Measurements from ENCODE around the gene ADNP2. TPM values are rescaled to one million over a fixed set of nuclear protein-coding genes. Genes with fewer than 3 reads are reported as not detected.
A peak's percentile ranks its signal among the peaks of the same experiment; 100 is the strongest.

ADNP2 gene
- total RNA-seq, 2 experiments from 2014 or later: 23.2 to 27.1 TPM

- Mint-ChIP-seq H3K9me3 (ENCODE audit: low read depth) (no peaks in the 10 kb centered on the region), H3K36me3 (peaks cover 1% of the 10 kb centered on the region), H3K27me3 (peaks cover 67% of the 10 kb centered on the region), H3K27ac (no peak overlapping the region), H3K4me3 (no peak overlapping the region), H3K4me1 (peaks cover 40% of the 10 kb centered on the region)
- no peak for ATAC-seq
- peak; percentile 69 for DNase-seq
- CTCF ChIA-PET: interaction anchor here (0.7 to 4.5 kb wide), 14 partner anchors 9 to 90 kb away, joined by 3 to 32 read pairs (median 4); no protein-coding TSS in a partner anchor
Observed at GRCh38 chr18:80171054-80171872, 62.2 kb downstream of the ADNP2 start.

- no peaks in the 10 kb centered on the region for H3K9me3 Mint-ChIP-seq (ENCODE audit: low read depth)
- H3K27ac Mint-ChIP-seq: no peak overlapping the region
- H3K36me3 Mint-ChIP-seq: peaks cover 1% of the 10 kb centered on the region
- ATAC-seq (no peak), DNase-seq (peak; percentile 61)
- no peak overlapping the region for H3K4me3 Mint-ChIP-seq
- peaks cover 71% of the 10 kb centered on the region for H3K27me3 Mint-ChIP-seq
- CTCF ChIA-PET: interaction anchor here (1.7 to 4.5 kb wide), 2 partner anchors 41 to 85 kb away, joined by 3 to 32 read pairs; no protein-coding TSS in a partner anchor
- peaks cover 44% of the 10 kb centered on the region for H3K4me1 Mint-ChIP-seq
Observed at GRCh38 chr18:80172056-80172455, 63.0 kb downstream of the ADNP2 start.

DNA sequence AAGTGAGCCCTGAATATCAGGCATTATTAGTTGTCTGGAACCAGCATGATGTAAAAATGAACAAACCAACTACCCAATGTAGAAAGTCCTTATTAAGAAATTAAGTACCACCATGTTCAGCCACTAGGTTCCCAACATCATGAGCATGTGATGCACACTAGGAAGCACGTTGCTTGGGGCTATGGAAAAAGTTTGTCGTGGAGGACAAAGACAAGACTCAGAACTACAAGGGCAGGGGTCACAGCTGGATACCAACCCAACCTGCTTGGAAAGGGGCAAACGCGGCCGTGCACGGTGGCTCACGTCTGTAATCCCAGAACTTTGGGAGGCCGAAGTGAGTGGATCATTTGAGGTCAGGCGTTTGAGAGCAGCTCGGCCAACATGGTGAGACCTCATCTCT is 64.0 kb downstream of the ADNP2 start:
- CTCF ChIA-PET: interaction anchor here (1.4 to 4.5 kb wide), 3 partner anchors 10 to 84 kb away, joined by 3 to 32 read pairs (median 9); no protein-coding TSS in a partner anchor
- peaks cover 1% of the 10 kb centered on the region for H3K36me3 Mint-ChIP-seq
- no peak overlapping the region for H3K4me3 Mint-ChIP-seq
- ATAC-seq: no peak
- H3K27ac Mint-ChIP-seq: no peak overlapping the region
- peaks cover 76% of the 10 kb centered on the region for H3K27me3 Mint-ChIP-seq
- H3K9me3 Mint-ChIP-seq (ENCODE audit: low read depth): no peaks in the 10 kb centered on the region
- DNase-seq: no peak
- H3K4me1 Mint-ChIP-seq: peaks cover 46% of the 10 kb centered on the region

DNA sequence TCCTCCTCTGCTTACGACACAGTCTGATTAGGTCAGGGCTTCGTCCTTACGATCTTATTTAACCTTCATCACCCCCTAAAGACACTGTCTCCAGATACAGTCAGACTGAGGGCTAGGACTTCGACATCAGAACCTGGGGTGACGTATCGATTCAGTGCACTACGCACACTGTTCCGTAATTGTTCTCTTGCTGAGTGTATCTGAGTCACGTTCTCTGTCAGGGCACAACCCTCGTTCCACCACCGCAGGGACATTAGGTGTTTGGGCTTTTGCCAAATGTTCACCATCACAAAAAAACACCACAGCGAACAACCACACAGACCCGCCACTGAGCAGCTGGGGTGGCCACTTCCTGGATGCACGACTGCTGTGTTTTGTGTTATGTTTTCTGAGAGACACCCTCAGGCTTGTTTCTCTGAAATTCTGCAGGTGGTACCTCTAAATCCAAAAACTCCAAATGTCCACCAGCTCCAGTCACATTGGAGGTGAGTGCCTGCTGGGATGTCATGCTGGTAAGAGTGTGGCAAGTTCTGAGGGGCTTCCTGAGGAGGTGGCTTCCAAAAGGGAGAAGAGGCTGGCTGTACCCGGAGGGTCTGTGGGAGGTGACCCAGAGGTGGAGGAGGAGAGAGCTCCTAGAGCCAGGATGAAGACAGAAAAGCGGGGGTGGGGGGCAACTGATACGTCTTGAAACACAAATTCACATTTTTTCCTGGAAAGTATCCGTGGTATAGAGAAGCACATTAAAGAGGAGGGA is 66.6 kb downstream of the ADNP2 start:
- DNase-seq (peak; percentile 88), ATAC-seq (peak; percentile 90)
- H3K9me3 Mint-ChIP-seq (ENCODE audit: low read depth): no peaks in the 10 kb centered on the region
- H3K27ac Mint-ChIP-seq: peak overlapping the region; percentile 80
- CTCF ChIA-PET: interaction anchor here (0.6 to 2.6 kb wide), 9 partner anchors 9 to 768 kb away, joined by 3 to 19 read pairs (median 5); no protein-coding TSS in a partner anchor
- H3K27me3 Mint-ChIP-seq: peaks cover 66% of the 10 kb centered on the region
- peaks cover 56% of the 10 kb centered on the region for H3K4me1 Mint-ChIP-seq
- H3K4me3 Mint-ChIP-seq: peak overlapping the region; percentile 64
- peaks cover 1% of the 10 kb centered on the region for H3K36me3 Mint-ChIP-seq

- Mint-ChIP-seq H3K4me1 (peaks cover 52% of the 10 kb centered on the region), H3K27me3 (peaks cover 59% of the 10 kb centered on the region), H3K36me3 (peaks cover 1% of the 10 kb centered on the region), H3K27ac (no peak overlapping the region), H3K9me3 (ENCODE audit: low read depth) (no peaks in the 10 kb centered on the region), H3K4me3 (no peak overlapping the region)
- DNase-seq (no peak), ATAC-seq (no peak)
- CTCF ChIA-PET: interaction anchor here (0.8 to 2.6 kb wide), 6 partner anchors 18 to 83 kb away, joined by 3 to 19 read pairs (median 4); no protein-coding TSS in a partner anchor
Observed at GRCh38 chr18:80176334-80177073, 67.4 kb downstream of the ADNP2 start.

- Mint-ChIP-seq H3K4me3 (no peak overlapping the region), H3K4me1 (peaks cover 45% of the 10 kb centered on the region), H3K27me3 (peaks cover 56% of the 10 kb centered on the region), H3K9me3 (ENCODE audit: low read depth) (no peaks in the 10 kb centered on the region), H3K27ac (no peak overlapping the region), H3K36me3 (peaks cover 1% of the 10 kb centered on the region)
- CTCF ChIA-PET: no interaction called here
- ATAC-seq (no peak), DNase-seq (no peak)
Observed at GRCh38 chr18:80177128-80177527, 68.1 kb downstream of the ADNP2 start.

GRCh38 chr18:80178935-80179818 is 70.1 kb downstream of the ADNP2 start:
- no peaks in the 10 kb centered on the region for H3K9me3 Mint-ChIP-seq (ENCODE audit: low read depth)
- H3K27me3 Mint-ChIP-seq: peaks cover 49% of the 10 kb centered on the region
- no peak overlapping the region for H3K27ac Mint-ChIP-seq
- H3K36me3 Mint-ChIP-seq: peaks cover 1% of the 10 kb centered on the region
- peaks cover 34% of the 10 kb centered on the region for H3K4me1 Mint-ChIP-seq
- no peak overlapping the region for H3K4me3 Mint-ChIP-seq
- DNase-seq (no peak), ATAC-seq (no peak)
- CTCF ChIA-PET: interaction anchor here (1.2 to 1.9 kb wide), 2 partner anchors 9 to 23 kb away, joined by 6 read pairs; no protein-coding TSS in a partner anchor

GRCh38 chr18:80179857-80180558 is 70.9 kb downstream of the ADNP2 start:
- Mint-ChIP-seq H3K27ac (no peak overlapping the region), H3K4me3 (no peak overlapping the region), H3K9me3 (ENCODE audit: low read depth) (no peaks in the 10 kb centered on the region), H3K27me3 (peaks cover 46% of the 10 kb centered on the region), H3K4me1 (peaks cover 29% of the 10 kb centered on the region), H3K36me3 (peaks cover 1% of the 10 kb centered on the region)
- DNase-seq: no peak
- CTCF ChIA-PET: interaction anchor here (1.9 kb wide), 1 partner anchor 10 kb away, joined by 6 read pairs; no protein-coding TSS in a partner anchor
- no peak for ATAC-seq

- Mint-ChIP-seq H3K4me1 (peaks cover 19% of the 10 kb centered on the region), H3K36me3 (no peaks in the 10 kb centered on the region), H3K27me3 (peaks cover 37% of the 10 kb centered on the region), H3K27ac (no peak overlapping the region), H3K4me3 (no peak overlapping the region), H3K9me3 (ENCODE audit: low read depth) (peaks cover under 1% of the 10 kb centered on the region)
- ATAC-seq: no peak
- DNase-seq: no peak
- CTCF ChIA-PET: interaction anchor here (0.9 to 1.9 kb wide), 3 partner anchors 10 to 15 kb away, joined by 3 to 6 read pairs (median 5); no protein-coding TSS in a partner anchor
Observed at GRCh38 chr18:80180778-80181564, 71.9 kb downstream of the ADNP2 start.

DNA sequence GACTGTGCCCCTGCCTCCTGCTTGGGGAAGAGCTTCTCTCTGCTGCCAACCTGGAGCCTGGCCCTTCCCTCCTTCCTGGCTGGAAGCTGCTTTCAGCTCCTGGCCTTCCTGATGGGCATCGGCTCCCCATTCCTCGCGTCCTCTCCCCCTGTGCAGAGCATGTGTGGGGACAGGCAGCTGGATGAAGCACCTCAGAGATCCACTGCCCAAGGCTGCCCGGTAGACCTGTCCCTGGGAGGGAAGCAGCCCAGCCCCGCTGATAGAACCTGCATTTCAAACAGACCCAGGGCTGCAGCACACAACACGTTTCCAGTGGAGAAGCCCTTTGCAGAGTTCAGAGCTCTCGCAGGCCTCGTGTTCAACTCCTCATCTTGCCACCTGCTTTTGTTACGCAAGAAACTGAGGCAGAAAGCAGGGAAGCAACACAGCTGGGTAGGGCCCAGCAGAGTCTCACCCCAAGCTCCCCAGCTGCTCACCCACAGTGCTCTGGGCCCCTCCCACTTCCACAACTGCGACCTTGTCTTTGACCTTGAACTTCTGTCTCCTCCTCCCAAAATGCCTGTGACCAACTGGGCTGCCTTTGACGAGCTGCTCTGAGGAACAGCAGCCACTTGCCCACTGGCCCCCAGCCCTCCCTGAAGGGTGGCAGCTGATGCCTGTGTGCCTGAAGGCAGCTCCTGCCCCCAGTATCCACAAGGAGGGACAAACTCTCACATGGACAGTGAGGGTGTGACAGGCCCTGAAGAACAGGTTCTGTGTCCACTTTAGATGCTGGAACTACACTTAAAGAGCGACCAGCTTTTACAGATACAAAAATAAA is 72.8 kb downstream of the ADNP2 start:
- CTCF ChIA-PET: interaction anchor here (1.3 to 2.2 kb wide), 3 partner anchors 8 to 15 kb away, joined by 3 to 9 read pairs (median 5); no protein-coding TSS in a partner anchor
- no peak overlapping the region for H3K27ac Mint-ChIP-seq
- ATAC-seq: no peak

More for the DNA sequence above, 72.8 kb downstream of the ADNP2 start:
- Mint-ChIP-seq H3K36me3 (no peaks in the 10 kb centered on the region), H3K4me1 (peaks cover 13% of the 10 kb centered on the region), H3K4me3 (no peak overlapping the region), H3K9me3 (ENCODE audit: low read depth) (peaks cover 4% of the 10 kb centered on the region), H3K27me3 (peaks cover 29% of the 10 kb centered on the region)
- no peak for DNase-seq
